ENCODE results near the gene CAPN11.
"Not testable (repeated sequence)": the region's sequence is repeated elsewhere in the genome, so short reads cannot be mapped to it uniquely, and the experiment has no call there.

Gene CAPN11

GRCh38 chr6:44183783-44184182, 25.2 kb downstream of the CAPN11 start:
- no peak for DNase-seq

GRCh38 chr6:44185356-44185755, 26.7 kb downstream of the CAPN11 start:
- DNase-seq = not testable (repeated sequence)

- no peak for DNase-seq
These were observed 27.5 kb downstream of the CAPN11 start for GRCh38 chr6:44185953-44186634.

GRCh38 chr6:44186635-44187025, 28.0 kb downstream of the CAPN11 start:
- no peak for DNase-seq

- no peak for DNase-seq
These were observed 30.2 kb downstream of the CAPN11 start for GRCh38 chr6:44188819-44189218.

GRCh38 chr6:44189257-44189656, 30.6 kb downstream of the CAPN11 start:
- no peak for DNase-seq

GRCh38 chr6:44190715-44191114, 32.1 kb downstream of the CAPN11 start:
- DNase-seq = no peak

- no peak for DNase-seq
These were observed 33.9 kb downstream of the CAPN11 start for GRCh38 chr6:44192428-44193041.

- DNase-seq = no peak
These were observed 34.8 kb downstream of the CAPN11 start for GRCh38 chr6:44193307-44193910.

- DNase-seq = no peak
These were observed 35.7 kb downstream of the CAPN11 start for GRCh38 chr6:44194326-44194725.

GRCh38 chr6:44196351-44196750, 37.7 kb downstream of the CAPN11 start:
- DNase-seq = not testable (repeated sequence)

- no peak for DNase-seq
These were observed 40.1 kb downstream of the CAPN11 start for GRCh38 chr6:44198684-44199083.

GRCh38 chr6:44199883-44200282, 41.3 kb downstream of the CAPN11 start:
- no peak for DNase-seq

- DNase-seq = no peak
These were observed 42.6 kb downstream of the CAPN11 start for GRCh38 chr6:44201200-44201599.

GRCh38 chr6:44201638-44202303, 43.2 kb downstream of the CAPN11 start:
- DNase-seq = no peak

- no peak for DNase-seq
These were observed 43.8 kb downstream of the CAPN11 start for GRCh38 chr6:44202332-44202971.

GRCh38 chr6:44202972-44203750, 44.5 kb downstream of the CAPN11 start:
- DNase-seq = no peak

- DNase-seq = no peak
These were observed 45.3 kb downstream of the CAPN11 start for GRCh38 chr6:44203955-44204354.

- no peak for DNase-seq
These were observed 49.3 kb downstream of the CAPN11 start for GRCh38 chr6:44207966-44208365.

GRCh38 chr6:44211284-44211683, 52.7 kb downstream of the CAPN11 start:
- DNase-seq = no peak

- no peak for DNase-seq
These were observed 55.7 kb downstream of the CAPN11 start for GRCh38 chr6:44214307-44214706.

GRCh38 chr6:44216677-44217331, 58.2 kb downstream of the CAPN11 start, which contains the start of gene MYMX:
TSS of gene MYMX (plus strand) at chr6:44216926. CDS start at chr6:44217472, 546 bp downstream.
- DNase-seq = no peak
